H1 (cell line): ENCODE data around the gene GRAP.

Source experiments
- ATF2 ChIP-seq: IDR thresholded peaks from 2 replicates; pipeline ENCODE4 v1.6.1; 2012; ENCODE audit warnings: low read length, inconsistent platforms
- EGR1 ChIP-seq: IDR thresholded peaks from 2 replicates; pipeline ENCODE4 v1.6.1; 2011; ENCODE audit warnings: low read depth, low read length, borderline replicate concordance
- EP300 ChIP-seq, 2 experiments: IDR thresholded peaks; 1 replicate in 1 of 2; 2 replicates in 1 of 2; pipeline ENCODE4 v1.6.1; 2011 to 2012; ENCODE audit warnings: low read depth in 2 of 2, low read length in 2 of 2, mild to moderate bottlenecking in 2 of 2, borderline replicate concordance in 1 of 2, inconsistent platforms in 1 of 2, moderate library complexity in 1 of 2
- EZH2 ChIP-seq: fragments of 200-600 bp; sonication (generic); IDR thresholded peaks from 2 replicates; pipeline ENCODE4 v1.7.1; 2012; ENCODE audit warnings: low read depth, mild to moderate bottlenecking, moderate library complexity, low read length, inconsistent platforms; ENCODE audit not compliant: severe bottlenecking
- GTF2F1 ChIP-seq: IDR thresholded peaks from 2 replicates; pipeline ENCODE4 v1.6.1; 2012; ENCODE audit warnings: low read depth, low read length, improper control_type of control experiment, borderline replicate concordance
- POLR2A ChIP-seq, 2 experiments: IDR thresholded peaks; 1 replicate in 1 of 2; 2 replicates in 1 of 2; pipeline ENCODE4 v1.6.1; 2011; ENCODE audit warnings: low read depth in 2 of 2, low read length in 2 of 2, mild to moderate bottlenecking in 2 of 2; ENCODE audit errors: control extremely low read depth in 1 of 2
- POLR2AphosphoS5 ChIP-seq: IDR thresholded peaks from 2 replicates; pipeline ENCODE4 v1.6.1; 2011; ENCODE audit warnings: low read depth, low read length
- RAD21 ChIP-seq, 2 experiments: IDR thresholded peaks in 1 of 2; conservative IDR thresholded peaks in 1 of 2; 2 replicates each; pipeline ENCODE4 v1.6.1; 2011; ENCODE audit warnings: low read depth in 2 of 2, low read length in 2 of 2, improper control_type of control experiment in 1 of 2, inconsistent platforms in 1 of 2, mild to moderate bottlenecking in 1 of 2, moderate library complexity in 1 of 2
- TF ChIP-seq, protein P1 (sequence below), 3 experiments: IDR thresholded peaks; 1 replicate in 2 of 3; 2 replicates in 1 of 3; pipeline versions ENCODE4 v1.5.1 to v1.6.1; 2011; ENCODE audit warnings: low read length in 3 of 3, mild to moderate bottlenecking in 3 of 3, inconsistent platforms in 2 of 3, low read depth in 1 of 3, moderate library complexity in 1 of 3; ENCODE audit not compliant: insufficient read depth in 1 of 3; ENCODE audit errors: control extremely low read depth in 1 of 3
- TF ChIP-seq, protein P2 (sequence below): IDR thresholded peaks from 2 replicates; pipeline ENCODE4 v1.6.1; 2011; ENCODE audit warnings: low read depth, mild to moderate bottlenecking, low read length; ENCODE audit not compliant: insufficient read depth

DNA sequence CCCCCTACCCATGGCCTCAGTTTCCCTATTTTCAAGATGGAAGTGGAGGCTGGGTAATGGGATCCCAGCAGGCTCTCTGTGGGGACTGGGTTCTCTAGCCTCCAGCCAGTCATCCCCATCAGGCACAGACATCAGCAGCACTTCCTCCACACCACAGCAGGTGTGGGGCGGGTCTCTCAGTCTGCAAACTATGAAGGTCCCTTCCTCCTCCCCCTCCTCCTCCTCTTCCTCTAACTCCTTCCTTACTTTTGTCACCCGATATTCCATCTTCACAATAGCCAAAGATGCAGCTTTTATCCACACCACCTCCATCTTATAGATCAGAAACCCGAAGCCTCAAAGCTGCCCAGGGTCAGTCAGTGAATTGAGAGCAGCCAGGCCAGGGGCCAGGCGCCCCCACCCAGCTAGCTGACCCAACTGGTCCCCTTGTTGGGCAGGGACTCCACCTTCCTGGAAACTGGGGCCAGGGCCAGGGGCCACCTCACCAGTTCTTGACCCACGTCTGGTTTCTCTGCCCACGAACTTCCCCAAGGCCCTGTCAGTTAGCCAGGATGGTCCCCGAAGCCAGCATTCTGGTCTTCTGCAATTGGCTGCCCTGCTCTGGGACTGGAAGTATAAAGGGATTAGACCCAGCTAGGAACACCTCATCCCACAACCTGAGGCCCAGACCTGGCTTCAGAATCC, 44.7 kb downstream of the GRAP start:
- no peak for TF ChIP-seq RAD21 (IDR thresholded peaks at IDR 0.05 in 1 of 2, conservative IDR thresholded peaks at IDR 0.05 in 1 of 2; ENCODE audit: low read depth in 2 of 2, low read length in 2 of 2)
- no peak for TF ChIP-seq EZH2
- TF ChIP-seq, protein P1, sequence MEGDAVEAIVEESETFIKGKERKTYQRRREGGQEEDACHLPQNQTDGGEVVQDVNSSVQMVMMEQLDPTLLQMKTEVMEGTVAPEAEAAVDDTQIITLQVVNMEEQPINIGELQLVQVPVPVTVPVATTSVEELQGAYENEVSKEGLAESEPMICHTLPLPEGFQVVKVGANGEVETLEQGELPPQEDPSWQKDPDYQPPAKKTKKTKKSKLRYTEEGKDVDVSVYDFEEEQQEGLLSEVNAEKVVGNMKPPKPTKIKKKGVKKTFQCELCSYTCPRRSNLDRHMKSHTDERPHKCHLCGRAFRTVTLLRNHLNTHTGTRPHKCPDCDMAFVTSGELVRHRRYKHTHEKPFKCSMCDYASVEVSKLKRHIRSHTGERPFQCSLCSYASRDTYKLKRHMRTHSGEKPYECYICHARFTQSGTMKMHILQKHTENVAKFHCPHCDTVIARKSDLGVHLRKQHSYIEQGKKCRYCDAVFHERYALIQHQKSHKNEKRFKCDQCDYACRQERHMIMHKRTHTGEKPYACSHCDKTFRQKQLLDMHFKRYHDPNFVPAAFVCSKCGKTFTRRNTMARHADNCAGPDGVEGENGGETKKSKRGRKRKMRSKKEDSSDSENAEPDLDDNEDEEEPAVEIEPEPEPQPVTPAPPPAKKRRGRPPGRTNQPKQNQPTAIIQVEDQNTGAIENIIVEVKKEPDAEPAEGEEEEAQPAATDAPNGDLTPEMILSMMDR (IDR thresholded peaks at IDR 0.05; ENCODE audit: control extremely low read depth in 1 of 3, insufficient read depth in 1 of 3, low read depth in 1 of 3, low read length in 3 of 3), result no peak
- no peak for TF ChIP-seq POLR2AphosphoS5
- TF ChIP-seq POLR2A (IDR thresholded peaks at IDR 0.05; ENCODE audit: control extremely low read depth in 1 of 2, low read depth in 2 of 2, low read length in 2 of 2), result no peak
- TF ChIP-seq EGR1, result no peak
- TF ChIP-seq GTF2F1, result no peak
- no peak for TF ChIP-seq ATF2
- TF ChIP-seq EP300 (IDR thresholded peaks at IDR 0.05; ENCODE audit: borderline replicate concordance in 1 of 2, low read depth in 2 of 2, low read length in 2 of 2), result no peak
- TF ChIP-seq, protein P2, sequence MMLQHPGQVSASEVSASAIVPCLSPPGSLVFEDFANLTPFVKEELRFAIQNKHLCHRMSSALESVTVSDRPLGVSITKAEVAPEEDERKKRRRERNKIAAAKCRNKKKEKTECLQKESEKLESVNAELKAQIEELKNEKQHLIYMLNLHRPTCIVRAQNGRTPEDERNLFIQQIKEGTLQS, result no peak
